HG02763 (cell line): Measurements from ENCODE around the gene DRC3.
A peak's percentile ranks its signal among the peaks of the same experiment; 100 is the strongest.
"Not testable (repeated sequence)": the region's sequence is repeated elsewhere in the genome, so short reads cannot be mapped to it uniquely, and the experiment has no call there.

ENCODE experiments used
- ATAC-seq: cut with Tn5 transposase; IDR thresholded peaks from one replicate; pipeline ENCODE4 v1.9.1; 2021; ENCODE audit warnings: mild to moderate bottlenecking, moderate library complexity; ENCODE audit not compliant: unreplicated experiment

The DRC3 gene

GRCh38 chr17:17940441-17940911 lies 32.2 kb upstream of the DRC3 start:
- ATAC-seq, result no peak

DNA sequence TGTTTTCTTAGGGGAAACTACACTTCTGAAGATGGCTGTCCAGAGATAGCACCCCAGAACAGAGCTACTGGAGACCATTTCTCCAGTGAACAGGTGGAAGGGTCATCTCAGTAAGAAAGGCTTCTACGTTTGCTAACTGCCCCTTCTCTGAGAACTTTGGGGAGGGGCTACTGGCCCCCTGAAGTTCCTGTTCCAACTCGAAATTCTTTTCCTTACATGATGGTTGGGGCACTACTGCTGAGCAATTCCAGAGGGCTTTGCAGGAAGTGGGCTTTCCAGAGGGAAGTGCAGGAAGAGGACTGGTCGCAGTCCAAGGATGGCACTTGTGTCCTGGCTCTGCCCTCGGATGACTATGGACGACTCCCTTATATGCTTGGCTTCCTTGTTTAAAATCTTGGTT lies 31.6 kb upstream of the DRC3 start:
- no peak for ATAC-seq

- no peak for ATAC-seq
Measured at GRCh38 chr17:17942846-17943245, 29.8 kb upstream of the DRC3 start.

DNA sequence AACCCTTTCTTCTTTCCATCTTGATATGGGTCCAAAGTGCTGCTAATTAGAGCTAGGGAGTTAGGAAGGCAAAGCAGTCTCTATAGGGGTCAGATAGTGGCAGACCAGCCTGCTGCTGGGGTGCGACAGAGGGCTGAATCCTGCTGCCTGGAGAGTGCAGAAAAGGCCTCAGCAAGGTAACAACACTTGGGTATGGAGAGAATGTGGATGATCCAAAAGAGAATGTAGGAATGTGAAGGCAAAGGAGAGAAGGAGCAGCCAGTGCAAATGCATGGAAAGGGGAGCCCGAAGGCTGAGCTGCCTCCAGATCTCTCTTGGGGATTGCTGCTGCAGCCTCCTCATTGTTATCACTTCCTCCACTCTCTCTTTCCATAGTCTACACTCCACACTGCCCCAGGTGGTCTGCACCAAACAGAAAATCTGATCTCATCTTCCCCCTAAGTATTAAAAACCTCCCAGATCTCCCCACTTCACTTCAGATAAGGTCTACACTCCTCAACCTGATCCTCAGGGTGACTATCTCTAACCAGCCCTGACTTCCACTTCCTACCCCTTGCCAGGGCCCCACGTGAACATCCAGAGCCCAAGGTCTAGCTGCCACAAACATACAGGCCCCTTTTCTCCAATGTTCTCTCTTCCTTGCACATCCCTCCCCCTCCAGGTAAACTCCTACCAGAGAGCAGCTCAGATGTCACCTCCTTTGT lies 29.2 kb upstream of the DRC3 start:
- no peak for ATAC-seq

GRCh38 chr17:17944242-17944641 lies 28.4 kb upstream of the DRC3 start:
- ATAC-seq, result no peak

DNA sequence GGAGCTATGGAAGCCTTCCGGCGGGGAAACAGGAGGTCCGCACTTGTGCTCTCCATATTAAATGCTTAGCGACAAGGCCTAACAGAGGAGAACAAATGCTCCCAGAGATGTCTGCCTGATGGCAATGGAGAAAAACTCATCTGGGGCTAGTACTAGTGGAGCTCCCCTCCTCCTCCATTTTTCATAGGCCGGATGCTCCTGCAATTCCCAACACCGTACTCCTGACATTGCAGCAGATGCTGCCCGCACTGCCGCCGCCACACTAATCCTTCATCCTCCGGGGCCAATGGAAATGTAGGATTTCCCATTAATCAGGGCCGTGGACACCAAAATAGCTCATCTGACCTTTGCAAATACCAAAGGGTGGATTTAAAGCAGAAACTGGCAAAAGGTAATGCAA lies 27.9 kb upstream of the DRC3 start:
- no peak for ATAC-seq

DNA sequence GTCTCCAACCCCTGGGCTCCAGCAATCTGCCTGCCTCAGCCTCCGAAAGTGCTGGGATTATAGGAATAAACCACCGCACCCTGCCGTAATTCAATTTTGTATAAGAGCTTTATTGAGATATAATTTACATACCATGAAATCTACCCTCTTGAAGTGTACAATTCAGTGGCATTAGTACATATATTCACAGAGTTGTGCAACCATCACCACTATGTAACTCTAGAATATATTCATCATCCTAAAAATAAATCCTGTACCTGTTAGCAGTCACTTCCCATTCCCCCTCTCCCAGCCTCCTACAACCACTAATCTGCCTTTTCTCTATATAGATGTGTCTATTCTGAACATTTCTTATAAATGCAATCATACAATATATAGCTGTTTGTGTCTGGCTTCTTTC lies 26.6 kb upstream of the DRC3 start:
- no peak for ATAC-seq

DNA sequence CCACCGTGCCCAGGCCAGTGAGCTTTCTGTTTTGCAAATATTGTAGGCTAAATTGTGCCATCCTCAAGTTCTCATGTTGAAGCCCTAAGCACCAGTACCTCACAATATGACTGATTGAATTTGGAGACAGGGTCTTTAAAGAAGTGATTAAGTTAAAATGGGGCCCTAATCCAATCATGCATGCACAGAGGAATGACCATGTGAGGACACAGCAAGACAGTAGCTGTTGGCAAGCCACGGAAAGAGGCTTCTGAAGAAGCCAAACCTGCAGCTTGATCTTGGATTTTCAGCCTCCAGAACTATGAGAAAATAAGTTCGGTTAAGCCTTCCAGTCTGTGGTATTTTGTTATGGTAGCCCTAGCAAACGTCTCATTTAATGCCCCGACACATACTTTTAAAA lies 25.4 kb upstream of the DRC3 start:
- no peak for ATAC-seq

GRCh38 chr17:17947966-17948365 lies 24.7 kb upstream of the DRC3 start:
- ATAC-seq, result no peak

DNA sequence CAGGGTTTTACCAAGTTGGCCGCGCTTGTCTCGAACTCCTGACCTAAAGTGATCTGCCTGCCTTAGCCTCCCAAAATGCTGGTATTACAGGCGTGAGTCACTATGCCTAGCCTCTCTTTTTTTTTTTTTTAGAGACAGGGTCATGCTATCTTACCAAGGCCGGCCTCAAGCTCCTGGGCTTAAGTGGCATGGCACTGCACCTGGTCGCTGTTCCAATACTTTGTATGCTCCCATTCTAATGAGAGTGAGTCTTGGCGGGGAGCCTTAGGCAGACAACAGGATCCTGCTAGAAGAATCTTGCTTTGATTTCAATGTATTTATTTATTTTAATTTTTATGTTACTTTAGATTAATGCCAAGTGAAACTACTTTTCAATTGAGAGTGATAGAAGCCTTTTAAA lies 22.3 kb upstream of the DRC3 start:
- ATAC-seq, result no peak

DNA sequence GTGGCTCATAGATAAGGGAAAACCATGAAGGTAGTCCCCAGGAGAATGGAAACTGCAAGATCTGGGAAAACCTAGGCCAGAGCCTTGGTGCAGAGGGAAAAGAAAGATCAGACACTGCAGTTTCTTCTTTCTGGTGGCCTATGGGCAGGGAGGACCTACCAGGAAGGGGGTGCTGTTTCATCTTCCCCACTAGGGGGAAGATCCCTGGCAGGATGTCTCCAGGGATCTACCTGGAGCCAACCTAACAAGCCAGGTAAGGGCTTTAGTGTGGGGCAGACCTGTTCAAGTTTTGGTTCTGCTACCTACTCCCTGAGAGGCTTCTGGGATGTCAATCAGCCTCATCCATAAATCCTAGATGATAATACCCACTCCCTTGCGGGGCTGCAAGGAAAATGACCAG lies 21.9 kb upstream of the DRC3 start:
- ATAC-seq, result no peak

- no peak for ATAC-seq
Measured at GRCh38 chr17:17951524-17951923, 21.1 kb upstream of the DRC3 start.

- ATAC-seq, result no peak
Measured at GRCh38 chr17:17952691-17953090, 20.0 kb upstream of the DRC3 start.

- no peak for ATAC-seq
Measured at GRCh38 chr17:17954079-17954478, 18.6 kb upstream of the DRC3 start.

GRCh38 chr17:17955790-17956341 lies 16.8 kb upstream of the DRC3 start:
- ATAC-seq, result not testable (repeated sequence)

DNA sequence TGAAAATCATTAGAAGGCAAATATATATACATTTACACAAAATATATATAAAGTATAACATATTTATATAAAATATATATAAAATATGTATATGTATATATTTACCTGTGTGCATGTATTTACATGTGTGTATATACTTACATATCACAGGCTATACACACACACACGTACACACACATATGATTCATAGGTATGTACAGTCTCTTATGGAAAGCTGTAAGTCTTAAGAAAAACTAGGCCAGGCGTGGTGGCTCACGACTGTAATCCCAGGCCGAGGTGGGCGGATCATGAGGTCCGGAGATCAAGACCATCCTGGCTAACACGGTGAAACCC lies 15.1 kb upstream of the DRC3 start:
- ATAC-seq, result no peak

- ATAC-seq, result no peak
Measured at GRCh38 chr17:17958982-17959381, 13.7 kb upstream of the DRC3 start.

- peak; percentile 52 for ATAC-seq
Measured at GRCh38 chr17:17959520-17960361, 12.9 kb upstream of the DRC3 start.

DNA sequence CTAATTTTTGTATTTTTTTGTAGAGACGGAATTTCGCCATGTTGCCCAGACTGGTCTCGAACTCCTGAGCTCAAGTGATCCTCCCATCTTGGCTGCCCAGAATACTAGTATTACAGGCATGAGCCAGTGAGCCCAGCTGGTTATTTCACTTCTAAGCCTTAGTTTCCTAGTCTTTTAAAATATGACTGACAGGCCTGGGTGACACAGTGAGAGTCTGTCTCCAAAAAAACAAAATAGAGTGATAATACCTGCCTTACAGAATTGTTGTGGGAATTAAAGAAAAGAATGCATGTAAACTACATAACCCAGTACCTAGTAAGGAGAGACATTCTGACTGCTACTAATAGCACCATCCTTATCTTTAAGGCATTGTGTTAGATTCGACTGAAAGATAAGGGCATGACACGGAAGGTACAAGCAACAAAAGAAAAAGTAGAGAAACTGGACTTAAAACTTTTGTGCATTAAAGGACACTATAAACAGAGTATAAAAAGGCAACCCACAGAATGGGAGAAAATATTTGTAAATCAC lies 12.1 kb upstream of the DRC3 start:
- no peak for ATAC-seq

DNA sequence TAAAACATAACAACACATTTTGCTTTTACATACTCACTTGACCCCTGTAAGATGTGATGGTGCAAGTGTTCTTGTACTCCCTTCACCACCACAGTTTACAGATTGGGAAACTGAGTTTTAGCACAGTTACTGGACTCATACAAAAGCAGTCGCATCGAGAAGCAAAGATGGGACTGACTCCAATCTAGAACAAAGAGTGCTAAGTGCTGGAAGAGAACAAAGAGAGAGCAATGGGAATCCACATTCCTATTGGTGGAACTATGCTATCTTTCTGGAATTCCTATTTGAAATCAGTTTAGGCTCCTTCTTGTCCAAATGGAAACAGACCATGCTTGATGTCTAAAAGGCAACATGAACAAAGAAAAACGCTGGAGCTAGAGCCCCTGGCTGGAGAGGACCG lies 9.6 kb upstream of the DRC3 start:
- ATAC-seq, result no peak

GRCh38 chr17:17963694-17964436 lies 8.8 kb upstream of the DRC3 start:
- ATAC-seq, result no peak
